H1 (cell line): ENCODE results near the gene PGM2L1. TPM values are rescaled to one million over a fixed set of nuclear protein-coding genes. Genes with fewer than 3 reads are reported as not detected.

Experiments
- CTCF ChIA-PET: fragments of 300-600 bp; sonication (Branson Sonifier 250); formaldehyde crosslinking; loops from one replicate; lab custom pipeline; 2021; ENCODE audit not compliant: partially characterized antibody; lab: Charles Lee
- POLR2A ChIA-PET: fragments of 300-600 bp; sonication (Branson Sonifier 250); formaldehyde crosslinking; loops from one replicate; lab custom pipeline; 2021; ENCODE audit warnings: inconsistent platforms; ENCODE audit not compliant: partially characterized antibody; lab: Charles Lee
- DNase-seq, 2 experiments: peaks; one replicate each; pipeline versions ENCODE4 v3.0.0 to v3.0.0-alpha.2; 2010 to 2022; ENCODE audit warnings: low spot score in 2 of 2, low read depth in 1 of 2, mixed read lengths in 1 of 2
- FAIRE-seq: peaks from 2 replicates; lab custom pipeline; 2011; peaks lifted over from hg19 to GRCh38; lab: Jason Lieb, UNC
- H2AFZ ChIP-seq: 2 replicates; pipeline ENCODE4 v1.8.1; 2012; ENCODE audit warnings: low read length, inconsistent platforms
- H2AK5ac ChIP-seq: 2 replicates; pipeline ENCODE4 v1.6.1; 2013; ENCODE audit warnings: low read depth, low read length
- H2BK120ac ChIP-seq: replicated peaks from 2 replicates; pipeline ENCODE3; 2013; ENCODE audit warnings: low read depth, low read length, inconsistent platforms
- H2BK12ac ChIP-seq: 2 replicates; pipeline ENCODE4 v1.6.1; 2013; ENCODE audit warnings: low read depth, low read length
- H2BK15ac ChIP-seq: 2 replicates; pipeline ENCODE4 v1.6.1; 2013; ENCODE audit warnings: low read length
- H2BK20ac ChIP-seq: 2 replicates; pipeline ENCODE4 v1.6.1; 2013; ENCODE audit warnings: low read length
- H2BK5ac ChIP-seq: 2 replicates; pipeline ENCODE4 v1.6.1; 2013; ENCODE audit warnings: low read depth, low read length
- H3K14ac ChIP-seq: 2 replicates; pipeline ENCODE4 v1.6.1; 2013; ENCODE audit warnings: inconsistent platforms; ENCODE audit not compliant: insufficient read length
- H3K18ac ChIP-seq: 2 replicates; pipeline ENCODE4 v1.6.1; 2013; ENCODE audit warnings: low read length; ENCODE audit errors: extremely low read depth
- H3K23ac ChIP-seq: 2 replicates; pipeline ENCODE4 v1.6.1; 2013; ENCODE audit warnings: inconsistent platforms; ENCODE audit not compliant: insufficient read length
- H3K23me2 ChIP-seq: 2 replicates; pipeline ENCODE4 v1.6.1; 2013; ENCODE audit warnings: low read depth, low read length
- H3K27ac ChIP-seq: 2 replicates; pipeline ENCODE4 v1.6.1; 2011; ENCODE audit warnings: low read depth, low read length, inconsistent platforms
- H3K27me3 ChIP-seq, 4 experiments: replicated peaks in 1 of 4; 1 replicate in 1 of 4; 2 replicates in 3 of 4; pipeline versions ENCODE4 v1.6.1 to v1.8.1; 2011 to 2013; ENCODE audit warnings: low read length in 3 of 4, mild to moderate bottlenecking in 3 of 4, inconsistent platforms in 2 of 4, mixed read lengths in 2 of 4, moderate library complexity in 1 of 4; ENCODE audit not compliant: control insufficient read depth in 3 of 4, insufficient read depth in 3 of 4; ENCODE audit errors: extremely low read depth in 1 of 4
- H3K36me3 ChIP-seq, 4 experiments: 2 replicates each; pipeline versions ENCODE4 v1.6.1 to v1.8.1; 2011 to 2013; ENCODE audit warnings: mild to moderate bottlenecking in 4 of 4, low read length in 3 of 4, moderate library complexity in 2 of 4, control low read depth in 1 of 4, inconsistent platforms in 1 of 4; ENCODE audit not compliant: insufficient read depth in 4 of 4, control insufficient read depth in 2 of 4
- H3K4ac ChIP-seq: replicated peaks from 2 replicates; pipeline ENCODE3; 2013; ENCODE audit warnings: low read length, low read depth, mixed read lengths, inconsistent platforms; ENCODE audit not compliant: insufficient read length
- H3K4me1 ChIP-seq, 4 experiments: replicated peaks in 1 of 4; 1 replicate in 1 of 4; 2 replicates in 3 of 4; pipeline versions ENCODE4 v1.6.1 to v1.8.1; 2011 to 2013; ENCODE audit warnings: low read length in 3 of 4, inconsistent platforms in 2 of 4, mixed read lengths in 1 of 4; ENCODE audit not compliant: insufficient read depth in 4 of 4, control insufficient read depth in 3 of 4
- H3K4me2 ChIP-seq, 2 experiments: 2 replicates each; pipeline versions ENCODE4 v1.6.1 to v1.8.1; 2011 to 2013; ENCODE audit warnings: low read depth in 2 of 2, low read length in 2 of 2, control low read depth in 1 of 2, inconsistent platforms in 1 of 2, mild to moderate bottlenecking in 1 of 2; ENCODE audit not compliant: insufficient read depth in 1 of 2
- H3K4me3 ChIP-seq, 4 experiments: fragments of 200-600, 300-600 bp in 1 of 4; sonication (generic), shearing (Covaris generic), sonication (Bioruptor Twin) in 1 of 4; 2 replicates each; pipeline versions ENCODE4 v1.5.1 to v1.8.1; 2011 to 2016; ENCODE audit warnings: low read length in 4 of 4, low read depth in 3 of 4, control low read depth in 2 of 4, inconsistent platforms in 2 of 4, mild to moderate bottlenecking in 2 of 4, mixed read lengths in 1 of 4, moderate library complexity in 1 of 4; ENCODE audit not compliant: insufficient read depth in 2 of 4; ENCODE audit errors: extremely low read depth in 1 of 4
- H3K56ac ChIP-seq: replicated peaks from 2 replicates; pipeline ENCODE3; 2013; ENCODE audit warnings: low read depth, mild to moderate bottlenecking, mixed read lengths, low read length, inconsistent platforms; ENCODE audit not compliant: insufficient read length
- H3K79me1 ChIP-seq: 2 replicates; pipeline ENCODE4 v1.6.1; 2013; ENCODE audit warnings: low read depth, low read length, control low read depth
- H3K79me2 ChIP-seq, 2 experiments: 2 replicates each; pipeline versions ENCODE4 v1.6.1 to v1.8.1; 2012 to 2013; ENCODE audit warnings: low read length in 2 of 2, mild to moderate bottlenecking in 2 of 2, inconsistent platforms in 1 of 2; ENCODE audit not compliant: insufficient read depth in 2 of 2, control insufficient read depth in 1 of 2
- H3K9ac ChIP-seq, 4 experiments: replicated peaks in 1 of 4; 1 replicate in 1 of 4; 2 replicates in 3 of 4; pipeline versions ENCODE4 v1.6.1 to v1.8.1; 2011 to 2013; ENCODE audit warnings: low read depth in 3 of 4, low read length in 3 of 4, control low read depth in 2 of 4, mild to moderate bottlenecking in 2 of 4, moderate library complexity in 2 of 4, inconsistent platforms in 1 of 4; ENCODE audit errors: extremely low read depth in 1 of 4
- H3K9me3 ChIP-seq, 2 experiments: 2 replicates each; pipeline versions ENCODE4 v1.6.1 to v1.8.1; 2012 to 2013; ENCODE audit warnings: mild to moderate bottlenecking in 2 of 2, moderate library complexity in 2 of 2, control low read depth in 1 of 2, inconsistent platforms in 1 of 2, low read depth in 1 of 2, low read length in 1 of 2, mixed read lengths in 1 of 2; ENCODE audit not compliant: insufficient read depth in 2 of 2
- H4K20me1 ChIP-seq, 2 experiments: replicated peaks in 1 of 2; 2 replicates each; pipeline versions ENCODE3 to v1.8.1; 2011 to 2013; ENCODE audit warnings: inconsistent platforms in 2 of 2, low read length in 2 of 2, mild to moderate bottlenecking in 1 of 2; ENCODE audit not compliant: insufficient read depth in 2 of 2, control insufficient read depth in 1 of 2
- H4K5ac ChIP-seq: 2 replicates; pipeline ENCODE4 v1.6.1; 2013; ENCODE audit warnings: low read length, low read depth, mixed read lengths, inconsistent platforms; ENCODE audit not compliant: insufficient read length
- H4K8ac ChIP-seq: 2 replicates; pipeline ENCODE4 v1.8.0; 2013; ENCODE audit warnings: mild to moderate bottlenecking, moderate library complexity, low read length, inconsistent platforms; ENCODE audit not compliant: insufficient read depth; ENCODE audit errors: extremely low read depth
- H4K91ac ChIP-seq: replicated peaks from 2 replicates; pipeline ENCODE3; 2013; ENCODE audit warnings: low read length, mixed read lengths, inconsistent platforms; ENCODE audit not compliant: insufficient read length
- CBX8 ChIP-seq: fragments of 300-800, 300-1000 bp; sonication (generic); IDR thresholded peaks from 2 replicates; pipeline ENCODE4 v1.7.1; 2016; ENCODE audit warnings: low read depth, low read length, borderline replicate concordance
- CHD2 ChIP-seq: IDR thresholded peaks from 2 replicates; pipeline ENCODE4 v1.6.1; 2012; ENCODE audit warnings: low read length, improper control_type of control experiment
- CREB1 ChIP-seq: IDR thresholded peaks from 2 replicates; pipeline ENCODE4 v1.6.1; 2012; ENCODE audit warnings: inconsistent platforms
- HDAC2 ChIP-seq, 2 experiments: fragments of 300-600 bp in 1 of 2; sonication (generic) in 1 of 2; IDR thresholded peaks; 2 replicates each; pipeline ENCODE4 v1.6.1; 2011 to 2012; ENCODE audit warnings: low read depth in 2 of 2, low read length in 2 of 2, mild to moderate bottlenecking in 2 of 2, moderate library complexity in 2 of 2, borderline replicate concordance in 1 of 2, inconsistent platforms in 1 of 2
- KDM5A ChIP-seq: fragments of 200-600 bp; IDR thresholded peaks from 2 replicates; pipeline ENCODE4 v1.7.1; 2012; ENCODE audit warnings: mild to moderate bottlenecking, low read length, inconsistent platforms, mixed read lengths
- POU5F1 ChIP-seq: IDR thresholded peaks from 2 replicates; pipeline ENCODE4 v1.6.1; 2011; ENCODE audit warnings: low read depth, mild to moderate bottlenecking, low read length, moderate library complexity
- RAD21 ChIP-seq, 2 experiments: IDR thresholded peaks in 1 of 2; conservative IDR thresholded peaks in 1 of 2; 2 replicates each; pipeline ENCODE4 v1.6.1; 2011; ENCODE audit warnings: low read depth in 2 of 2, low read length in 2 of 2, improper control_type of control experiment in 1 of 2, inconsistent platforms in 1 of 2, mild to moderate bottlenecking in 1 of 2, moderate library complexity in 1 of 2
- RFX5 ChIP-seq: IDR thresholded peaks from 2 replicates; pipeline ENCODE4 v1.6.1; 2011; ENCODE audit warnings: low read depth, low read length, improper control_type of control experiment, borderline replicate concordance
- SIN3A ChIP-seq, 2 experiments: IDR thresholded peaks in 1 of 2; conservative IDR thresholded peaks in 1 of 2; 2 replicates each; pipeline ENCODE4 v1.6.1; 2011 to 2012; ENCODE audit warnings: low read length in 2 of 2, improper control_type of control experiment in 1 of 2, low read depth in 1 of 2, mild to moderate bottlenecking in 1 of 2
- SP1 ChIP-seq: IDR thresholded peaks from 2 replicates; pipeline ENCODE4 v1.6.1; 2011; ENCODE audit warnings: low read depth, low read length
- WGBS, 2 experiments: shearing (Covaris generic) in 1 of 2; methylation state at CpG; one replicate each; pipeline versions ENCODE4 v1.1.6 to v1.1.7; 2013 to 2015; ENCODE audit warnings: low lambda C conversion rate in 2 of 2, mixed read lengths in 2 of 2, inconsistent platforms in 1 of 2, low coverage in 1 of 2, missing lambda C conversion rate in 1 of 2; ENCODE audit not compliant: insufficient replicate concordance in 2 of 2, insufficient coverage in 1 of 2, insufficient read length in 1 of 2; ENCODE audit errors: extremely low coverage in 1 of 2, missing lambda C conversion rate in 1 of 2; 5-methylcytosine and 5-hydroxymethylcytosine counted together
- polyA plus RNA-seq, 7 experiments: library from polyadenylated mRNA; depleted of rRNA in 3 of 7; stranded (reverse) in 5 of 7; unstranded in 2 of 7; fragments of >200 nt in 5 of 7; fragments of 200-250 nt in 2 of 7; gene quantifications; 1 replicate in 5 of 7; 2 replicates in 1 of 7; 4 replicates in 1 of 7; pipeline versions ENCODE4 v1.2.1 to v1.2.3, GENCODE V29; 2011 to 2013; ENCODE audit warnings: missing spikeins in 2 of 7, mixed read lengths in 2 of 7
- total RNA-seq: library from RNA; stranded (reverse); fragmentation: NEBNext Ultra II Directional; extraction: Animal tissue kit (Norgen Biotek cat#: 25700); gene quantifications from 2 replicates; pipeline ENCODE4 v1.2.1, GENCODE V29; 2021
- TF ChIP-seq, protein P1 (sequence below): IDR thresholded peaks from 2 replicates; pipeline ENCODE4 v1.6.1; 2011; ENCODE audit warnings: low read length, improper control_type of control experiment
- TF ChIP-seq, protein P2 (sequence below): IDR thresholded peaks from 2 replicates; pipeline ENCODE4 v1.6.1; 2011; ENCODE audit warnings: low read depth, mild to moderate bottlenecking, low read length; ENCODE audit not compliant: insufficient read depth

PGM2L1 gene
- total and polyA plus RNA-seq, 2 of the 8 experiments (the other 6 are each of a cell fraction or from before 2014, with no cell fraction given): 5.0 to 42.7 TPM

DNA sequence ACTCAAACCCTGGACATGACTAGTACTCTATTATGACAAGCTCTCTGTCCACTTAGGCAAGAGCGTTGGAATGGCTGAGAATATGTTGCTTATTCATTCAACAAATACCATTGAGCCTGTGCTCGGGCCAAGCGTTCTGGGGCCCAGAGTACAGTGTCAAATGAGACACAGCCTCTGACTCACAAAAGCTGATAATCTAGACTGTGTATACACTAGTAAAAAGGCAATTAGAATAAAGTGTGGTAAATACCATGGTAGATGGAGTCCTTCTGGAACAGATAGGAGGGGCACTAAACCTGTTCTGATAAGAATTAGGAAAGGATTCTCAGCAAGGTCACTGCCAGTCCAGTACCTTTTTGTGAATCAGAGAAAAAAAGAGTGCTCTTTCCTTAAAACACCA lies 44.4 kb upstream of the PGM2L1 start:
- Histone ChIP-seq H3K36me3 (no peaks in the 10 kb centered on the region), H2BK20ac (no peak overlapping the region), H3K4ac (no peak overlapping the region), H4K5ac (no peak overlapping the region), H2AFZ (no peak overlapping the region), H3K56ac (no peak overlapping the region), H3K79me1 (no peaks in the 10 kb centered on the region), H3K23me2 (no peaks in the 10 kb centered on the region), H3K27ac (no peak overlapping the region), H3K18ac (no peak overlapping the region), H4K20me1 (no peaks in the 10 kb centered on the region), H4K8ac (no peak overlapping the region), H3K27me3 (no peaks in the 10 kb centered on the region), H4K91ac (no peak overlapping the region), H3K14ac (no peak overlapping the region), H2BK120ac (no peak overlapping the region), H3K9me3 (no peaks in the 10 kb centered on the region), H2BK15ac (no peak overlapping the region), H3K9ac (no peak overlapping the region), H2AK5ac (no peak overlapping the region), H3K4me2 (no peak overlapping the region), H3K79me2 (no peaks in the 10 kb centered on the region), H3K23ac (no peak overlapping the region), H3K4me3 (no peak overlapping the region), H2BK12ac (no peak overlapping the region), H3K4me1 (peaks cover 0 to 7% (median 4%) of the 10 kb centered on the region in 4 experiments; a peak in 4 of 7 replicates), H2BK5ac (no peak overlapping the region)
- 72% methylated on average over 3 of the region's 3 CpGs; no CpG with 5 or more reads in 1 of the 2 experiments for WGBS, 2 experiments
- ChIA-PET CTCF (interaction anchor here (0.6 to 4.2 kb wide), 5 partner anchors 10 to 188 kb away, joined by 3 to 15 read pairs (median 4); partner anchors contain the start of gene LIPT2), POLR2A (no interaction called here)
- FAIRE-seq (no peak), DNase-seq (no peak)
- TF ChIP-seq HDAC2 (IDR thresholded peaks at IDR 0.05; ENCODE audit: borderline replicate concordance in 1 of 2, low read depth in 2 of 2, low read length in 2 of 2) (no peak), KDM5A (no peak), SIN3A (conservative IDR thresholded peaks at IDR 0.05 in 1 of 2, IDR thresholded peaks at IDR 0.05 in 1 of 2; ENCODE audit: low read depth in 1 of 2, low read length in 2 of 2) (no peak), SP1 (no peak), CHD2 (no peak), POU5F1 (no peak), CBX8 (no peak), RFX5 (no peak), RAD21 (IDR thresholded peaks at IDR 0.05 in 1 of 2, conservative IDR thresholded peaks at IDR 0.05 in 1 of 2; ENCODE audit: low read depth in 2 of 2, low read length in 2 of 2) (no peak), CREB1 (no peak)
- TF ChIP-seq, protein P1, sequence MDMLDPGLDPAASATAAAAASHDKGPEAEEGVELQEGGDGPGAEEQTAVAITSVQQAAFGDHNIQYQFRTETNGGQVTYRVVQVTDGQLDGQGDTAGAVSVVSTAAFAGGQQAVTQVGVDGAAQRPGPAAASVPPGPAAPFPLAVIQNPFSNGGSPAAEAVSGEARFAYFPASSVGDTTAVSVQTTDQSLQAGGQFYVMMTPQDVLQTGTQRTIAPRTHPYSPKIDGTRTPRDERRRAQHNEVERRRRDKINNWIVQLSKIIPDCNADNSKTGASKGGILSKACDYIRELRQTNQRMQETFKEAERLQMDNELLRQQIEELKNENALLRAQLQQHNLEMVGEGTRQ: no peak
- TF ChIP-seq, protein P2, sequence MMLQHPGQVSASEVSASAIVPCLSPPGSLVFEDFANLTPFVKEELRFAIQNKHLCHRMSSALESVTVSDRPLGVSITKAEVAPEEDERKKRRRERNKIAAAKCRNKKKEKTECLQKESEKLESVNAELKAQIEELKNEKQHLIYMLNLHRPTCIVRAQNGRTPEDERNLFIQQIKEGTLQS: no peak
